ENCODE measurements around the gene SLC6A17. TPM values are rescaled to one million over a fixed set of nuclear protein-coding genes. Genes with fewer than 3 reads are reported as not detected.

Gene SLC6A17
- total RNA-seq, 5 donors from 2014 or later (not counting 1 experiment from before 2014, with no cell fraction given): not detected

- peaks cover 0 to 12% of the 10 kb centered on the region in 2 experiments for H3K4me1 ChIP-seq (ENCODE audit: control insufficient read depth in 1 of 2, extremely low read depth in 1 of 2, insufficient read depth in 2 of 2, low read length in 2 of 2)
- CTCF ChIA-PET: no interaction called here
- no peaks in the 10 kb centered on the region for H3K9me3 Mint-ChIP-seq
- peaks cover 0 to 66% of the 10 kb centered on the region in 2 experiments for H3K27me3 ChIP-seq (replicated peaks in 1 of 2; ENCODE audit: control insufficient read depth in 2 of 2, extremely low read depth in 1 of 2, insufficient read depth in 2 of 2, low read length in 1 of 2)
- H3K36me3 ChIP-seq (ENCODE audit: control insufficient read depth in 2 of 2, extremely low read depth in 1 of 2, insufficient read depth in 1 of 2, low read length in 1 of 2): no peaks in the 10 kb centered on the region
- peaks cover 26 to 63% of the 10 kb centered on the region in 2 donors for H3K27me3 Mint-ChIP-seq
- no peak overlapping the region for H3K27ac Mint-ChIP-seq
- H3K9me3 ChIP-seq: no peaks in the 10 kb centered on the region
- no peak overlapping the region for H3K4me3 Mint-ChIP-seq
- WGBS (ENCODE audit: insufficient coverage): 93% methylated on average over 4 of the region's 4 CpGs
- DNase-seq: no peak
- POLR2A ChIA-PET: no interaction called here
- no peak overlapping the region for H3K4me3 ChIP-seq (ENCODE audit: control insufficient read depth in 1 of 2, extremely low read depth in 1 of 2, low read length in 1 of 2)
- no peak for ATAC-seq (replicated peaks in 1 of 4)
- H3K36me3 Mint-ChIP-seq: no peaks in the 10 kb centered on the region
- H3K4me1 Mint-ChIP-seq: peaks cover 13 to 16% (median 13%) of the 10 kb centered on the region in 3 donors
- H3K27ac ChIP-seq (ENCODE audit: low read length): no peak overlapping the region
These were observed 16.9 kb upstream of the SLC6A17 start for GRCh38 chr1:110133436-110133835.

GRCh38 chr1:110134050-110134595 lies 16.2 kb upstream of the SLC6A17 start:
- POLR2A ChIA-PET: no interaction called here
- H3K9me3 Mint-ChIP-seq: no peaks in the 10 kb centered on the region
- no peak overlapping the region for H3K27ac Mint-ChIP-seq
- H3K4me1 ChIP-seq (ENCODE audit: control insufficient read depth in 1 of 2, extremely low read depth in 1 of 2, insufficient read depth in 2 of 2, low read length in 2 of 2): peaks cover 0 to 12% of the 10 kb centered on the region in 2 experiments
- DNase-seq (no peak), ATAC-seq (replicated peaks in 1 of 4) (no peak)
- peaks cover 0 to 59% of the 10 kb centered on the region in 2 experiments for H3K27me3 ChIP-seq (replicated peaks in 1 of 2; ENCODE audit: control insufficient read depth in 2 of 2, extremely low read depth in 1 of 2, insufficient read depth in 2 of 2, low read length in 1 of 2)
- H3K27ac ChIP-seq (ENCODE audit: low read length): no peak overlapping the region
- H3K4me3 Mint-ChIP-seq: no peak overlapping the region
- no peaks in the 10 kb centered on the region for H3K9me3 ChIP-seq
- H3K4me3 ChIP-seq (ENCODE audit: control insufficient read depth in 1 of 2, extremely low read depth in 1 of 2, low read length in 1 of 2): no peak overlapping the region
- CTCF ChIA-PET: no interaction called here
- peaks cover 13 to 16% (median 13%) of the 10 kb centered on the region in 3 donors for H3K4me1 Mint-ChIP-seq
- H3K27me3 Mint-ChIP-seq: peaks cover 26 to 61% of the 10 kb centered on the region in 2 donors
- no peaks in the 10 kb centered on the region for H3K36me3 ChIP-seq (ENCODE audit: control insufficient read depth in 2 of 2, extremely low read depth in 1 of 2, insufficient read depth in 1 of 2, low read length in 1 of 2)
- 72% methylated on average over 6 of the region's 11 CpGs for WGBS (ENCODE audit: insufficient coverage)
- H3K36me3 Mint-ChIP-seq: no peaks in the 10 kb centered on the region

GRCh38 chr1:110135246-110135645 lies 15.0 kb upstream of the SLC6A17 start:
- peaks cover 13 to 16% (median 13%) of the 10 kb centered on the region in 3 donors for H3K4me1 Mint-ChIP-seq
- Histone ChIP-seq H3K4me3 (ENCODE audit: control insufficient read depth in 1 of 2, extremely low read depth in 1 of 2, low read length in 1 of 2) (no peak overlapping the region), H3K4me1 (ENCODE audit: control insufficient read depth in 1 of 2, extremely low read depth in 1 of 2, insufficient read depth in 2 of 2, low read length in 2 of 2) (peaks cover 0 to 8% of the 10 kb centered on the region in 2 experiments), H3K36me3 (ENCODE audit: control insufficient read depth in 2 of 2, extremely low read depth in 1 of 2, insufficient read depth in 1 of 2, low read length in 1 of 2) (no peaks in the 10 kb centered on the region), H3K27ac (ENCODE audit: low read length) (no peak overlapping the region), H3K9me3 (no peaks in the 10 kb centered on the region), H3K27me3 (replicated peaks in 1 of 2; ENCODE audit: control insufficient read depth in 2 of 2, extremely low read depth in 1 of 2, insufficient read depth in 2 of 2, low read length in 1 of 2) (peaks cover 0 to 48% of the 10 kb centered on the region in 2 experiments)
- CTCF ChIA-PET: no interaction called here
- DNase-seq (no peak), ATAC-seq (replicated peaks in 1 of 4) (no peak)
- no peak overlapping the region for H3K4me3 Mint-ChIP-seq
- no peak overlapping the region for H3K27ac Mint-ChIP-seq
- 60% methylated on average over 1 of the region's 4 CpGs for WGBS (ENCODE audit: insufficient coverage)
- H3K36me3 Mint-ChIP-seq: no peaks in the 10 kb centered on the region
- H3K9me3 Mint-ChIP-seq: no peaks in the 10 kb centered on the region
- peaks cover 29 to 57% of the 10 kb centered on the region in 2 donors for H3K27me3 Mint-ChIP-seq
- POLR2A ChIA-PET: no interaction called here

GRCh38 chr1:110135666-110136065 lies 14.6 kb upstream of the SLC6A17 start:
- Histone ChIP-seq H3K4me3 (ENCODE audit: control insufficient read depth in 1 of 2, extremely low read depth in 1 of 2, low read length in 1 of 2) (no peak overlapping the region), H3K27ac (ENCODE audit: low read length) (no peak overlapping the region), H3K27me3 (replicated peaks in 1 of 2; ENCODE audit: control insufficient read depth in 2 of 2, extremely low read depth in 1 of 2, insufficient read depth in 2 of 2, low read length in 1 of 2) (peaks cover 0 to 46% of the 10 kb centered on the region in 2 experiments), H3K4me1 (ENCODE audit: control insufficient read depth in 1 of 2, extremely low read depth in 1 of 2, insufficient read depth in 2 of 2, low read length in 2 of 2) (peaks cover 0 to 6% of the 10 kb centered on the region in 2 experiments), H3K36me3 (ENCODE audit: control insufficient read depth in 2 of 2, extremely low read depth in 1 of 2, insufficient read depth in 1 of 2, low read length in 1 of 2) (no peaks in the 10 kb centered on the region), H3K9me3 (no peaks in the 10 kb centered on the region)
- H3K4me1 Mint-ChIP-seq: peaks cover 13 to 14% (median 13%) of the 10 kb centered on the region in 3 donors
- H3K36me3 Mint-ChIP-seq: no peaks in the 10 kb centered on the region
- CTCF ChIA-PET: no interaction called here
- 76% methylated on average over 10 of the region's 10 CpGs for WGBS (ENCODE audit: insufficient coverage)
- peaks cover 30 to 57% of the 10 kb centered on the region in 2 donors for H3K27me3 Mint-ChIP-seq
- DNase-seq (no peak), ATAC-seq (replicated peaks in 1 of 4) (no peak)
- H3K9me3 Mint-ChIP-seq: no peaks in the 10 kb centered on the region
- H3K27ac Mint-ChIP-seq: no peak overlapping the region
- no peak overlapping the region for H3K4me3 Mint-ChIP-seq
- POLR2A ChIA-PET: no interaction called here

- Mint-ChIP-seq H3K36me3 (no peaks in the 10 kb centered on the region), H3K4me1 (peaks cover 12 to 13% (median 13%) of the 10 kb centered on the region in 3 donors), H3K4me3 (no peak overlapping the region), H3K9me3 (no peaks in the 10 kb centered on the region), H3K27me3 (peaks cover 31 to 52% of the 10 kb centered on the region in 2 donors), H3K27ac (no peak overlapping the region)
- no peaks in the 10 kb centered on the region for H3K9me3 ChIP-seq
- H3K27me3 ChIP-seq (replicated peaks in 1 of 2; ENCODE audit: control insufficient read depth in 2 of 2, extremely low read depth in 1 of 2, insufficient read depth in 2 of 2, low read length in 1 of 2): peaks cover 0 to 44% of the 10 kb centered on the region in 2 experiments
- 3% methylated on average over 6 of the region's 7 CpGs for WGBS (ENCODE audit: insufficient coverage)
- POLR2A ChIA-PET: no interaction called here
- CTCF ChIA-PET: no interaction called here
- peak in 3 of 4 experiments; percentile 15 to 64 (median 17) for ATAC-seq (replicated peaks in 1 of 4)
- H3K36me3 ChIP-seq (ENCODE audit: control insufficient read depth in 2 of 2, extremely low read depth in 1 of 2, insufficient read depth in 1 of 2, low read length in 1 of 2): no peaks in the 10 kb centered on the region
- H3K4me3 ChIP-seq (ENCODE audit: control insufficient read depth in 1 of 2, extremely low read depth in 1 of 2, low read length in 1 of 2): no peak overlapping the region
- peaks cover 0 to 6% of the 10 kb centered on the region in 2 experiments for H3K4me1 ChIP-seq (ENCODE audit: control insufficient read depth in 1 of 2, extremely low read depth in 1 of 2, insufficient read depth in 2 of 2, low read length in 2 of 2)
- H3K27ac ChIP-seq (ENCODE audit: low read length): no peak overlapping the region
- peak in 19 of 35 experiments; percentile 4 to 40 (median 17) for DNase-seq
These were observed 13.4 kb upstream of the SLC6A17 start for GRCh38 chr1:110136911-110137310.

- peaks cover 12 to 13% (median 13%) of the 10 kb centered on the region in 3 donors for H3K4me1 Mint-ChIP-seq
- Histone ChIP-seq H3K27me3 (replicated peaks in 1 of 2; ENCODE audit: control insufficient read depth in 2 of 2, extremely low read depth in 1 of 2, insufficient read depth in 2 of 2, low read length in 1 of 2) (peaks cover 4 to 47% of the 10 kb centered on the region in 2 experiments), H3K4me3 (ENCODE audit: control insufficient read depth in 1 of 2, extremely low read depth in 1 of 2, low read length in 1 of 2) (no peak overlapping the region), H3K36me3 (ENCODE audit: control insufficient read depth in 2 of 2, extremely low read depth in 1 of 2, insufficient read depth in 1 of 2, low read length in 1 of 2) (no peaks in the 10 kb centered on the region), H3K4me1 (ENCODE audit: control insufficient read depth in 1 of 2, extremely low read depth in 1 of 2, insufficient read depth in 2 of 2, low read length in 2 of 2) (peaks cover 0 to 6% of the 10 kb centered on the region in 2 experiments), H3K27ac (ENCODE audit: low read length) (no peak overlapping the region), H3K9me3 (no peaks in the 10 kb centered on the region)
- no peak for DNase-seq
- ChIA-PET CTCF (no interaction called here), POLR2A (no interaction called here)
- no peak for ATAC-seq (replicated peaks in 1 of 4)
- no peak overlapping the region for H3K27ac Mint-ChIP-seq
- H3K4me3 Mint-ChIP-seq: no peak overlapping the region
- no CpG with 5 or more reads among the region's 3 CpGs for WGBS (ENCODE audit: insufficient coverage)
- H3K27me3 Mint-ChIP-seq: peaks cover 31 to 56% of the 10 kb centered on the region in 2 donors
- H3K36me3 Mint-ChIP-seq: no peaks in the 10 kb centered on the region
- H3K9me3 Mint-ChIP-seq: no peaks in the 10 kb centered on the region
These were observed 11.3 kb upstream of the SLC6A17 start for GRCh38 chr1:110138956-110139355.

Measured in T-cell (primary cell).